SU-DHL-6 (cell line): ENCODE results near the gene OR10R2.

ENCODE experiments used
- CTCF ChIP-seq: fragments of 200-600 bp; sonication (generic); IDR thresholded peaks from one replicate; pipeline ENCODE4 v1.5.1; 2017; ENCODE audit warnings: antibody characterized with exemption, mild to moderate bottlenecking, low read length, moderate library complexity; ENCODE audit not compliant: insufficient read depth, poor library complexity, severe bottlenecking
- EZH2phosphoT487 ChIP-seq: fragments of 200-600 bp; sonication (generic), shearing (Covaris generic); conservative IDR thresholded peaks from 2 replicates; pipeline ENCODE4 v1.6.1; 2018; ENCODE audit warnings: mild to moderate bottlenecking, antibody characterized with exemption, low read length, moderate library complexity, mixed read lengths

GRCh38 chr1:158520021-158520420 is 48.0 kb downstream of the OR10R2 start:
- no peak for TF ChIP-seq EZH2phosphoT487
- no peak for TF ChIP-seq CTCF
